Stimulated activated CD8-positive, alpha-beta memory T cell treated with anti-CD3 and anti-CD28 coated beads, Interleukin-12 subunit alpha, Interleukin-12 subunit beta, amount 100 ng/mL, for 24 hours (primary cell): Measurements from ENCODE around the gene LINGO4.
A peak's percentile ranks its signal among the peaks of the same experiment; 100 is the strongest.
"Not testable (repeated sequence)": the region's sequence is repeated elsewhere in the genome, so short reads cannot be mapped to it uniquely, and the experiment has no call there.

Experiments
- DNase-seq: peaks from one replicate; pipeline ENCODE4 v3.0.0-alpha.2; 2020; ENCODE audit errors: extremely low read depth

LINGO4 gene

GRCh38 chr1:151782026-151782425 lies 23.2 kb downstream of the LINGO4 start:
- DNase-seq, result not testable (repeated sequence)

GRCh38 chr1:151780736-151781135 lies 24.5 kb downstream of the LINGO4 start:
- DNase-seq, result not testable (repeated sequence)

- no peak for DNase-seq
Measured at GRCh38 chr1:151779852-151780251, 25.4 kb downstream of the LINGO4 start.

GRCh38 chr1:151777317-151777716 lies 27.9 kb downstream of the LINGO4 start:
- DNase-seq, result no peak

GRCh38 chr1:151776665-151777062 lies 28.6 kb downstream of the LINGO4 start:
- no peak for DNase-seq

- DNase-seq, result no peak
Measured at GRCh38 chr1:151775894-151776664, 29.1 kb downstream of the LINGO4 start.

GRCh38 chr1:151774256-151774922 lies 30.8 kb downstream of the LINGO4 start:
- no peak for DNase-seq

GRCh38 chr1:151773702-151774101 lies 31.5 kb downstream of the LINGO4 start:
- no peak for DNase-seq

GRCh38 chr1:151769270-151769669 lies 35.9 kb downstream of the LINGO4 start:
- not testable (repeated sequence) for DNase-seq

- DNase-seq, result not testable (repeated sequence)
Measured at GRCh38 chr1:151768351-151769066, 36.7 kb downstream of the LINGO4 start.

- DNase-seq, result no peak
Measured at GRCh38 chr1:151763990-151764389, 41.2 kb downstream of the LINGO4 start.

- peak; percentile 68 for DNase-seq
Measured at GRCh38 chr1:151762941-151763921, 42.0 kb downstream of the LINGO4 start, which contains the start of gene MRPL9. TSS of gene MRPL9 (minus strand) at chr1:151763496. CDS start at chr1:151763479, 17 bp downstream.

- DNase-seq, result no peak
Measured at GRCh38 chr1:151760597-151761385, 44.4 kb downstream of the LINGO4 start.

- no peak for DNase-seq
Measured at GRCh38 chr1:151759241-151759640, 46.0 kb downstream of the LINGO4 start.

- DNase-seq, result no peak
Measured at GRCh38 chr1:151756291-151756690, 48.9 kb downstream of the LINGO4 start.
